WTC11 (cell line): Measurements from ENCODE around the gene JAKMIP1. TPM values are rescaled to one million over a fixed set of nuclear protein-coding genes. Genes with fewer than 3 reads are reported as not detected.

ENCODE experiments used
- ATAC-seq: fragments of 200-7000 bp; cut with Tn5 transposase; 2 replicates; pipeline ENCODE4 v1.10.0; 2021; ENCODE audit warnings: mild to moderate bottlenecking, moderate library complexity
- CTCF ChIA-PET: fragments of 300-600 bp; sonication (Branson Sonifier 250); formaldehyde crosslinking; loops from one replicate; lab custom pipeline; 2021; ENCODE audit warnings: antibody characterized with exemption; lab: Charles Lee
- POLR2A ChIA-PET: fragments of 350-600 bp; sonication (Branson Sonifier 250); formaldehyde crosslinking; loops from one replicate; lab custom pipeline; 2021; ENCODE audit warnings: antibody characterized with exemption; lab: Charles Lee
- DNase-seq: peaks from one replicate; pipeline ENCODE4 v3.0.0; 2021; ENCODE audit warnings: low spot score
- H3K27ac Mint-ChIP-seq: 2 replicates; pipeline ENCODE4 v1.8.0; 2021; ENCODE audit warnings: mixed read lengths
- H3K27me3 Mint-ChIP-seq: 2 replicates; pipeline ENCODE4 v1.8.0; 2021; ENCODE audit warnings: low read depth, mild to moderate bottlenecking, moderate library complexity, mixed read lengths
- H3K36me3 Mint-ChIP-seq: 2 replicates; pipeline ENCODE4 v1.8.0; 2021; ENCODE audit warnings: mixed read lengths
- H3K4me1 Mint-ChIP-seq: 2 replicates; pipeline ENCODE4 v1.8.0; 2022; ENCODE audit warnings: mixed read lengths
- H3K4me3 Mint-ChIP-seq: 2 replicates; pipeline ENCODE4 v1.8.0; 2021; ENCODE audit warnings: mild to moderate bottlenecking, moderate library complexity, mixed read lengths
- H3K9me3 Mint-ChIP-seq: 2 replicates; pipeline ENCODE4 v1.8.0; 2021; ENCODE audit warnings: mixed read lengths
- ATF1 ChIP-seq: sonication (generic); formaldehyde crosslinking; IDR thresholded peaks from 2 replicates; pipeline ENCODE4 v1.8.1; 2023; ENCODE audit warnings: mild to moderate bottlenecking, moderate library complexity, missing genetic modification reagents
- ATF3 ChIP-seq: sonication (generic); formaldehyde crosslinking; conservative IDR thresholded peaks from 2 replicates; pipeline ENCODE4 v1.8.1; 2022; ENCODE audit warnings: mild to moderate bottlenecking, missing genetic modification reagents
- ATF6 ChIP-seq: sonication (generic); formaldehyde crosslinking; IDR thresholded peaks from 2 replicates; pipeline ENCODE4 v1.8.1; 2023; ENCODE audit warnings: mild to moderate bottlenecking, missing genetic modification reagents
- ELF4 ChIP-seq: sonication (generic); formaldehyde crosslinking; IDR thresholded peaks from 2 replicates; pipeline ENCODE4 v1.8.1; 2022; ENCODE audit warnings: low read depth, mild to moderate bottlenecking, moderate library complexity, missing genetic modification reagents
- ESRRA ChIP-seq: sonication (generic); formaldehyde crosslinking; IDR thresholded peaks from 2 replicates; pipeline ENCODE4 v1.8.1; 2022; ENCODE audit warnings: mild to moderate bottlenecking, missing genetic modification reagents, borderline replicate concordance
- FOXJ3 ChIP-seq: sonication (generic); formaldehyde crosslinking; IDR thresholded peaks from 2 replicates; pipeline ENCODE4 v1.9.0; 2021; ENCODE audit warnings: missing genetic modification reagents, mild to moderate bottlenecking, borderline replicate concordance
- FOXP1 ChIP-seq: sonication (generic); formaldehyde crosslinking; IDR thresholded peaks from 2 replicates; pipeline ENCODE4 v1.8.0; 2022; ENCODE audit warnings: missing genetic modification reagents, mild to moderate bottlenecking, moderate library complexity, borderline replicate concordance
- HMGA2 ChIP-seq: fragments of 250-450 bp; sonication (Bioruptor Pico); IDR thresholded peaks from 2 replicates; pipeline ENCODE4 v1.4.0; 2021; ENCODE audit warnings: mild to moderate bottlenecking, moderate library complexity
- NFATC4 ChIP-seq: fragments of 250-450 bp; sonication (Bioruptor Pico); IDR thresholded peaks from 2 replicates; pipeline ENCODE4 v1.9.0; 2021; ENCODE audit warnings: mild to moderate bottlenecking
- NR1H2 ChIP-seq: sonication (generic); formaldehyde crosslinking; IDR thresholded peaks from 2 replicates; pipeline ENCODE4 v1.9.0; 2021; ENCODE audit warnings: mild to moderate bottlenecking, moderate library complexity, missing genetic modification reagents
- RORB ChIP-seq: fragments of 250-450 bp; sonication (Bioruptor Pico); IDR thresholded peaks from 2 replicates; pipeline ENCODE4 v1.9.0; 2021; ENCODE audit warnings: mild to moderate bottlenecking
- SMAD3 ChIP-seq: sonication (generic); formaldehyde crosslinking; IDR thresholded peaks from 2 replicates; pipeline ENCODE4 v1.8.0; 2022; ENCODE audit warnings: missing genetic modification reagents, mild to moderate bottlenecking, borderline replicate concordance
- TEAD1 ChIP-seq: sonication (generic); formaldehyde crosslinking; IDR thresholded peaks from 2 replicates; pipeline ENCODE4 v1.8.0; 2022; ENCODE audit warnings: mild to moderate bottlenecking, missing genetic modification reagents
- ZNF121 ChIP-seq: sonication (generic); formaldehyde crosslinking; IDR thresholded peaks from 2 replicates; pipeline ENCODE4 v1.8.0; 2023; ENCODE audit warnings: missing genetic modification reagents
- ZNF263 ChIP-seq: sonication (generic); formaldehyde crosslinking; IDR thresholded peaks from 2 replicates; pipeline ENCODE4 v1.8.1; 2022; ENCODE audit warnings: low read depth, mild to moderate bottlenecking, moderate library complexity, missing genetic modification reagents
- ZNF317 ChIP-seq: sonication (generic); formaldehyde crosslinking; IDR thresholded peaks from 2 replicates; pipeline ENCODE4 v1.8.1; 2023; ENCODE audit warnings: low read depth, mild to moderate bottlenecking, moderate library complexity, missing genetic modification reagents, borderline replicate concordance
- total RNA-seq: library from RNA; stranded (reverse); gene quantifications from 3 replicates; pipeline ENCODE4 v1.2.3, GENCODE V29; 2021
- TF ChIP-seq, protein P1 (sequence below): sonication (generic); formaldehyde crosslinking; conservative IDR thresholded peaks from 2 replicates; pipeline ENCODE4 v1.8.1; 2023; ENCODE audit warnings: mild to moderate bottlenecking, low read depth, missing genetic modification reagents, moderate library complexity
- TF ChIP-seq, protein P2 (sequence below): sonication (generic); formaldehyde crosslinking; IDR thresholded peaks from 2 replicates; pipeline ENCODE4 v1.8.1; 2022; ENCODE audit warnings: low read depth, mild to moderate bottlenecking, moderate library complexity, missing genetic modification reagents, borderline replicate concordance
- TF ChIP-seq, protein P3 (sequence below): fragments of 250-450 bp; sonication (Bioruptor Pico); IDR thresholded peaks from 2 replicates; pipeline ENCODE4 v1.8.0; 2021; ENCODE audit warnings: mild to moderate bottlenecking
- TF ChIP-seq, protein P4 (sequence below): sonication (generic); formaldehyde crosslinking; IDR thresholded peaks from 2 replicates; pipeline ENCODE4 v1.8.1; 2022; ENCODE audit warnings: mild to moderate bottlenecking, missing genetic modification reagents, moderate library complexity, borderline replicate concordance

The JAKMIP1 gene
- total RNA-seq, 1 experiment from 2014 or later, result 4.0 TPM

- ChIA-PET CTCF (interaction anchor here (0.8 to 2.4 kb wide), 6 partner anchors 9 to 321 kb away, joined by 3 to 24 read pairs (median 7); no protein-coding TSS in a partner anchor), POLR2A (no interaction called here)
- TF ChIP-seq HMGA2 (CRISPR knock-in tag) (no peak), ATF3 (CRISPR knock-in tag) (no peak), ZNF317 (no peak), ESRRA (CRISPR knock-in tag) (no peak), NFATC4 (CRISPR knock-in tag) (no peak), TEAD1 (CRISPR knock-in tag) (no peak), FOXJ3 (CRISPR knock-in tag) (no peak), ZNF263 (no peak)
- TF ChIP-seq, protein P1, sequence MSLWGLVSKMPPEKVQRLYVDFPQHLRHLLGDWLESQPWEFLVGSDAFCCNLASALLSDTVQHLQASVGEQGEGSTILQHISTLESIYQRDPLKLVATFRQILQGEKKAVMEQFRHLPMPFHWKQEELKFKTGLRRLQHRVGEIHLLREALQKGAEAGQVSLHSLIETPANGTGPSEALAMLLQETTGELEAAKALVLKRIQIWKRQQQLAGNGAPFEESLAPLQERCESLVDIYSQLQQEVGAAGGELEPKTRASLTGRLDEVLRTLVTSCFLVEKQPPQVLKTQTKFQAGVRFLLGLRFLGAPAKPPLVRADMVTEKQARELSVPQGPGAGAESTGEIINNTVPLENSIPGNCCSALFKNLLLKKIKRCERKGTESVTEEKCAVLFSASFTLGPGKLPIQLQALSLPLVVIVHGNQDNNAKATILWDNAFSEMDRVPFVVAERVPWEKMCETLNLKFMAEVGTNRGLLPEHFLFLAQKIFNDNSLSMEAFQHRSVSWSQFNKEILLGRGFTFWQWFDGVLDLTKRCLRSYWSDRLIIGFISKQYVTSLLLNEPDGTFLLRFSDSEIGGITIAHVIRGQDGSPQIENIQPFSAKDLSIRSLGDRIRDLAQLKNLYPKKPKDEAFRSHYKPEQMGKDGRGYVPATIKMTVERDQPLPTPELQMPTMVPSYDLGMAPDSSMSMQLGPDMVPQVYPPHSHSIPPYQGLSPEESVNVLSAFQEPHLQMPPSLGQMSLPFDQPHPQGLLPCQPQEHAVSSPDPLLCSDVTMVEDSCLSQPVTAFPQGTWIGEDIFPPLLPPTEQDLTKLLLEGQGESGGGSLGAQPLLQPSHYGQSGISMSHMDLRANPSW (CRISPR knock-in tag), result no peak
- TF ChIP-seq, protein P2, sequence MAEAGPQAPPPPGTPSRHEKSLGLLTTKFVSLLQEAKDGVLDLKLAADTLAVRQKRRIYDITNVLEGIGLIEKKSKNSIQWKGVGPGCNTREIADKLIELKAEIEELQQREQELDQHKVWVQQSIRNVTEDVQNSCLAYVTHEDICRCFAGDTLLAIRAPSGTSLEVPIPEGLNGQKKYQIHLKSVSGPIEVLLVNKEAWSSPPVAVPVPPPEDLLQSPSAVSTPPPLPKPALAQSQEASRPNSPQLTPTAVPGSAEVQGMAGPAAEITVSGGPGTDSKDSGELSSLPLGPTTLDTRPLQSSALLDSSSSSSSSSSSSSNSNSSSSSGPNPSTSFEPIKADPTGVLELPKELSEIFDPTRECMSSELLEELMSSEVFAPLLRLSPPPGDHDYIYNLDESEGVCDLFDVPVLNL (CRISPR knock-in tag), result no peak
- no peak overlapping the region for H3K4me3 Mint-ChIP-seq
- ATAC-seq, result no peak
- no peak for DNase-seq
- peaks cover 32% of the 10 kb centered on the region for H3K27me3 Mint-ChIP-seq
- H3K27ac Mint-ChIP-seq, result no peak overlapping the region
- H3K9me3 Mint-ChIP-seq, result no peaks in the 10 kb centered on the region
- no peaks in the 10 kb centered on the region for H3K36me3 Mint-ChIP-seq
- peaks cover 18% of the 10 kb centered on the region for H3K4me1 Mint-ChIP-seq
Measured at GRCh38 chr4:6011271-6011671, 189.1 kb downstream of the JAKMIP1 start.

GRCh38 chr4:6010789-6011188 lies 189.6 kb downstream of the JAKMIP1 start:
- no peak overlapping the region for H3K4me3 Mint-ChIP-seq
- DNase-seq (no peak), ATAC-seq (no peak)
- H3K27me3 Mint-ChIP-seq, result peaks cover 32% of the 10 kb centered on the region
- ChIA-PET POLR2A (no interaction called here), CTCF (interaction anchor here (0.8 to 2.4 kb wide), 5 partner anchors 10 to 321 kb away, joined by 3 to 24 read pairs (median 5); no protein-coding TSS in a partner anchor)
- H3K9me3 Mint-ChIP-seq, result no peaks in the 10 kb centered on the region
- TF ChIP-seq, protein P1 (CRISPR knock-in tag), result no peak
- TF ChIP-seq ELF4 (CRISPR knock-in tag), result no peak
- no peak for TF ChIP-seq ATF6 (CRISPR knock-in tag)
- TF ChIP-seq NFATC4 (CRISPR knock-in tag), result no peak
- TF ChIP-seq SMAD3 (CRISPR knock-in tag), result no peak
- TF ChIP-seq, protein P3, sequence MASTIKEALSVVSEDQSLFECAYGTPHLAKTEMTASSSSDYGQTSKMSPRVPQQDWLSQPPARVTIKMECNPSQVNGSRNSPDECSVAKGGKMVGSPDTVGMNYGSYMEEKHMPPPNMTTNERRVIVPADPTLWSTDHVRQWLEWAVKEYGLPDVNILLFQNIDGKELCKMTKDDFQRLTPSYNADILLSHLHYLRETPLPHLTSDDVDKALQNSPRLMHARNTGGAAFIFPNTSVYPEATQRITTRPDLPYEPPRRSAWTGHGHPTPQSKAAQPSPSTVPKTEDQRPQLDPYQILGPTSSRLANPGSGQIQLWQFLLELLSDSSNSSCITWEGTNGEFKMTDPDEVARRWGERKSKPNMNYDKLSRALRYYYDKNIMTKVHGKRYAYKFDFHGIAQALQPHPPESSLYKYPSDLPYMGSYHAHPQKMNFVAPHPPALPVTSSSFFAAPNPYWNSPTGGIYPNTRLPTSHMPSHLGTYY (CRISPR knock-in tag), result no peak
- no peak for TF ChIP-seq ZNF121
- TF ChIP-seq, protein P4, sequence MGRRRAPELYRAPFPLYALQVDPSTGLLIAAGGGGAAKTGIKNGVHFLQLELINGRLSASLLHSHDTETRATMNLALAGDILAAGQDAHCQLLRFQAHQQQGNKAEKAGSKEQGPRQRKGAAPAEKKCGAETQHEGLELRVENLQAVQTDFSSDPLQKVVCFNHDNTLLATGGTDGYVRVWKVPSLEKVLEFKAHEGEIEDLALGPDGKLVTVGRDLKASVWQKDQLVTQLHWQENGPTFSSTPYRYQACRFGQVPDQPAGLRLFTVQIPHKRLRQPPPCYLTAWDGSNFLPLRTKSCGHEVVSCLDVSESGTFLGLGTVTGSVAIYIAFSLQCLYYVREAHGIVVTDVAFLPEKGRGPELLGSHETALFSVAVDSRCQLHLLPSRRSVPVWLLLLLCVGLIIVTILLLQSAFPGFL (CRISPR knock-in tag), result no peak
- TF ChIP-seq RORB (CRISPR knock-in tag), result no peak
- no peak for TF ChIP-seq ZNF317
- no peak for TF ChIP-seq NR1H2 (CRISPR knock-in tag)
- TF ChIP-seq FOXP1 (CRISPR knock-in tag), result no peak
- TF ChIP-seq ATF1 (CRISPR knock-in tag), result no peak
- peaks cover 23% of the 10 kb centered on the region for H3K4me1 Mint-ChIP-seq
- no peak overlapping the region for H3K27ac Mint-ChIP-seq
- no peaks in the 10 kb centered on the region for H3K36me3 Mint-ChIP-seq
